GM12892 (cell line): ENCODE measurements around the gene CAPG.

Experiments
- DNase-seq: peaks from one replicate; pipeline ENCODE4 v3.0.0; 2011; ENCODE audit not compliant: insufficient read length
- FAIRE-seq: peaks from 2 replicates; lab custom pipeline; 2011; peaks lifted over from hg19 to GRCh38; lab: Jason Lieb, UNC
- POLR2A ChIP-seq: IDR thresholded peaks from 2 replicates; pipeline ENCODE4 v1.6.1; 2011; ENCODE audit warnings: low read depth, low read length, control low read depth
- POLR2AphosphoS5 ChIP-seq: IDR thresholded peaks from 2 replicates; pipeline ENCODE4 v1.6.1; 2011; ENCODE audit warnings: low read depth, low read length, control low read depth
- TAF1 ChIP-seq: IDR thresholded peaks from 2 replicates; pipeline ENCODE4 v1.6.1; 2011; ENCODE audit warnings: low read depth, mild to moderate bottlenecking, control low read depth, low read length, borderline replicate concordance

The CAPG gene

DNA sequence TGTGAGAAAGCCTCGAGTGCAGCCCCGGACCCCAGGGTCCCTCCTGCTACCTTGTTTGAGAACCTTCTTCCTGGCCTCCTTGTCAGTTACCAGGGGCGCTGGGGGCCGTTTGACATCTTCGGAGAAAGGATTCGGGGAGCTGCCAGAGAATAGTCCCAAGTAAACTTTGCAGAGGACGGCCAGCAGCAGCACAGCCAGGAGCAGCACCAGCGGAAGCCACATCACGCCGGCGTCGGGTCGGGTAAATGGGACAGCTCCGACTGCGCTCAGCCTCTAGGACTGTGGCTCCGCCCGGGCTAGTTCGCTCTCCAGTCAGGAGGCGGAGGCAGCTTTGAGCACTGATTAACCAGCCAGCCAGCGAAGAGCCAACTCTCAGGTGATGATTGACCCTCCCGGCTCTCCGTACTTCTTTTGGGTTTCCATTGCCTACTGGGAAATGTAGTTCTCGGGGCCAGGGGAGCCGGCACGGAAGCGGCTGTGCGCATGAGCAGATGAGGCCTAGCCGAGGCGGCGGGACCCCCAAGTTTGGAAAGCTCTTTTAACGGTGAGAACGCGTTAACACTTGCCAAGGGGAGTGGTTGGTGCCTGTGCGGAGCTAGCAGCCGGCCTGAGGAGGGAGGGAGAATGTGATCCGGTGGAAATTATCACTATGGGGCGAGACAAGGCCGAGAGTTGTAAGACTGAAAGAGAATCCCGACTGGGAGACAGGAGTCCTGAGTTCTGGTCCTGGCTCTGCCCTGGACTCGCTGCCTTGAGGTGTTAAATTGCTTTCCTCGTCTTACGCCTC, 55.7 kb downstream of the CAPG start, which contains the start of the genes ELMOD3 and RETSAT:
TSS of gene ELMOD3 (plus strand) at position 484 of the 787 bp plus-strand sequence. CDS start 2,430 bp downstream, outside the sequence.
TSS of gene RETSAT (minus strand) at position 243 of the 787 bp plus-strand sequence. CDS start at position 222, 21 bp downstream.
- TF ChIP-seq TAF1 (peak; percentile 98), POLR2AphosphoS5 (peak; percentile 99), POLR2A (peak; percentile 99)
- FAIRE-seq: peak; percentile 98
- peak; percentile 93 for DNase-seq

DNA sequence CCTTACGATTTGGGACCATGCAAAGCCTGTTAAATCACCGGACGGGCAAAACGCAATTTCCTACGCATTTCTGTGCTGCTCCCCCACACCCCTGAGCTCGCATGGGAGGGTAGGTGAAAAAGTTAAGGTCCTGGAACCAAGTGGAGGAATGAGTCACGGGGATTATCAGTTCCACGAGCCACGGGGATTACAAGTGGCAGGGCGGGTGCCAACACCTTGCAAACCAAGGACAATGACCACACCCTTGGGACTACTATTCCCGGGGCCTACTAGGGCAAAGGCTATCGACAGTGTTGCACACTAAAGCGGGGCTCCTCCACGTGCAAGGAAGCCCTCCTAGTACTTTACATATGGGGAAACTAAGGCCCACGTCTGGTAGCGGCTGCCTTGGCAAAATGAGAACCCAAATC, 56.3 kb downstream of the CAPG start:
- FAIRE-seq (peak; percentile 27), DNase-seq (no peak)

DNA sequence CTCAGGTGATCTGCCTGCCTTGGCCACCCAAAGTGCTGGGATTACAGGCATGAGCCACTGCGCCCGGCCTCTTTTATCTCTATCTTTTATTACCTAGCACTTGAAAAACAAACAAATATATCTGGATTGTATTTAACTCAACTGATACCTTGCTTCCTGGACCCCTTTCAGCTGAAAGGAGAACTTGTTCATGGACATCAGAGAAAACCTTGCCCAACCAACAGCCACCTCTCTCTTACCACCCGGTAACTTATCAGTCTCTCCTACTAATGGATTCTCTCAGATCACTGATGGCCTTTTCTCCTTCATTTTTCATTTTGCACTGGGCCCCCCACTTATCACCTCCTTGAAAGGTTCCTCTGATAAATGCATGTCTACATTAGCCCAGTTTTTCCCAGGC, 62.6 kb downstream of the CAPG start:
- DNase-seq: no peak
- TF ChIP-seq TAF1: no peak
- no peak for TF ChIP-seq POLR2AphosphoS5
- no peak for TF ChIP-seq POLR2A
- FAIRE-seq: no peak

More for the DNA sequence above, 56.3 kb downstream of the CAPG start:
- TF ChIP-seq TAF1: no peak
- TF ChIP-seq POLR2A: no peak
